HepG2 (cell line): ENCODE data around the gene RGS14. TPM values are rescaled to one million over a fixed set of nuclear protein-coding genes. Genes with fewer than 3 reads are reported as not detected.

Source experiments
- DMTF1 ChIP-seq: sonication (generic); formaldehyde crosslinking; IDR thresholded peaks from 2 replicates; pipeline ENCODE4 v1.4.0; 2020; ENCODE audit warnings: mild to moderate bottlenecking, missing genetic modification reagents
- HOXA7 ChIP-seq: sonication (generic); formaldehyde crosslinking; IDR thresholded peaks from 2 replicates; pipeline ENCODE4 v1.8.1; 2022; ENCODE audit warnings: mild to moderate bottlenecking, missing genetic modification reagents, moderate library complexity
- NFYC ChIP-seq: IDR thresholded peaks from 2 replicates; pipeline ENCODE4 v1.6.1; 2016; ENCODE audit warnings: missing genetic modification reagents, missing compliant biosample characterization
- PHF5A ChIP-seq: IDR thresholded peaks from one replicate; pipeline ENCODE4 v1.6.1; 2018; ENCODE audit warnings: low read depth, missing genetic modification reagents; ENCODE audit not compliant: unreplicated experiment
- RAD51 ChIP-seq: fragments of 450-650 bp; IDR thresholded peaks from 2 replicates; pipeline ENCODE4 v1.6.1; 2016; ENCODE audit warnings: borderline replicate concordance
- RNF219 ChIP-seq: sonication (generic); formaldehyde crosslinking; IDR thresholded peaks from 2 replicates; pipeline ENCODE4 v1.5.0; 2020; ENCODE audit warnings: mild to moderate bottlenecking, missing genetic modification reagents
- ZBTB38 ChIP-seq: sonication (generic); formaldehyde crosslinking; IDR thresholded peaks from 2 replicates; pipeline ENCODE4 v1.5.1; 2020; ENCODE audit warnings: mild to moderate bottlenecking, missing genetic modification reagents
- ZBTB4 ChIP-seq: sonication (generic); formaldehyde crosslinking; IDR thresholded peaks from 2 replicates; pipeline ENCODE4 v1.4.0; 2020; ENCODE audit warnings: missing genetic modification reagents, mild to moderate bottlenecking, borderline replicate concordance
- ZNF124 ChIP-seq: sonication (generic); formaldehyde crosslinking; IDR thresholded peaks from 2 replicates; pipeline ENCODE4 v1.4.0; 2020; ENCODE audit warnings: missing genetic modification reagents
- ZNF335 ChIP-seq: sonication (generic); formaldehyde crosslinking; IDR thresholded peaks from 2 replicates; pipeline ENCODE4 v1.4.0; 2020; ENCODE audit warnings: missing genetic modification reagents
- ZNF646 ChIP-seq: sonication (generic); formaldehyde crosslinking; IDR thresholded peaks from 2 replicates; pipeline ENCODE4 v1.9.0; 2021; ENCODE audit warnings: mild to moderate bottlenecking, missing genetic modification reagents
- ZNF674 ChIP-seq: sonication (generic); formaldehyde crosslinking; IDR thresholded peaks from 2 replicates; pipeline ENCODE4 v1.5.0; 2020; ENCODE audit warnings: low read depth, mild to moderate bottlenecking, missing genetic modification reagents
- polyA plus RNA-seq, 8 experiments: library from polyadenylated mRNA; depleted of rRNA in 3 of 8; stranded (reverse) in 7 of 8; unstranded in 1 of 8; fragments of >200 nt; fragmentation: Illumina TruSeq in 4 of 8; extraction: Trizol in 4 of 8; gene quantifications; 2 replicates each; pipeline versions ENCODE4 v1.2.1 to v1.2.3, GENCODE V29; 2011 to 2016; ENCODE audit warnings: low read depth in 4 of 8, missing spikeins in 1 of 8, mixed read lengths in 1 of 8; ENCODE audit not compliant: insufficient read depth in 1 of 8
- total RNA-seq, 5 experiments: library from RNA; depleted of rRNA; stranded (reverse); fragments of >200 nt; fragmentation: Illumina TruSeq; extraction: Trizol; gene quantifications; 2 replicates each; pipeline ENCODE4 v1.2.3, GENCODE V29; 2016; ENCODE audit warnings: low read depth in 1 of 5

The RGS14 gene
- total and polyA plus RNA-seq, 2 of the 13 experiments (the other 11 are each of a cell fraction or from before 2014, with no cell fraction given): 11.1 to 17.2 TPM

GRCh38 chr5:177403792-177404640, 46.3 kb downstream of the RGS14 start (continued):
- TF ChIP-seq RNF219 (no peak), HOXA7 (no peak), ZNF674 (no peak), ZNF335 (no peak), RAD51 (no peak), ZNF124 (CRISPR knock-in tag) (no peak), DMTF1 (CRISPR knock-in tag) (no peak), PHF5A (no peak), ZBTB4 (CRISPR knock-in tag) (no peak), NFYC (CRISPR knock-in tag) (no peak), ZNF646 (CRISPR knock-in tag) (no peak), ZBTB38 (CRISPR knock-in tag) (no peak; the same call in 1 of the 2 replicates)
